GM12878 (cell line): ENCODE data around the gene PHF2.

ENCODE experiments used
- CTCF ChIP-seq, 3 experiments: IDR thresholded peaks in 2 of 3; conservative IDR thresholded peaks in 1 of 3; 2 replicates each; pipeline ENCODE4 v1.5.1; 2011; ENCODE audit warnings: low read depth in 3 of 3, low read length in 3 of 3, mild to moderate bottlenecking in 3 of 3, control low read depth in 2 of 3, moderate library complexity in 2 of 3, inconsistent platforms in 1 of 3, mixed read lengths in 1 of 3; ENCODE audit not compliant: control insufficient read depth in 2 of 3, insufficient read depth in 1 of 3; ENCODE audit errors: extremely low read depth in 1 of 3
- EP300 ChIP-seq, 2 experiments: fragments of 150-350 bp in 1 of 2; IDR thresholded peaks; 2 replicates each; pipeline ENCODE4 v1.6.1; 2011 to 2012; ENCODE audit warnings: low read depth in 2 of 2, low read length in 2 of 2, borderline replicate concordance in 1 of 2, improper control_type of control experiment in 1 of 2, inconsistent platforms in 1 of 2; ENCODE audit not compliant: control insufficient read depth in 1 of 2
- KDM1A ChIP-seq: fragments of 200-600 bp; sonication (generic); IDR thresholded peaks from 2 replicates; pipeline ENCODE4 v1.6.1; 2016; ENCODE audit warnings: borderline replicate concordance
- POLR2AphosphoS5 ChIP-seq: IDR thresholded peaks from 2 replicates; pipeline ENCODE4 v1.6.1; 2011; ENCODE audit warnings: mild to moderate bottlenecking, low read length, inconsistent platforms
- RFX5 ChIP-seq: IDR thresholded peaks from 2 replicates; pipeline ENCODE4 v1.6.1; 2011; ENCODE audit warnings: low read depth, low read length, improper control_type of control experiment
- TCF12 ChIP-seq: IDR thresholded peaks from 2 replicates; pipeline ENCODE4 v1.6.1; 2011; ENCODE audit warnings: low read depth, mild to moderate bottlenecking, low read length

- TF ChIP-seq TCF12 (no peak), CTCF (IDR thresholded peaks at IDR 0.05 in 2 of 3, conservative IDR thresholded peaks at IDR 0.05 in 1 of 3; ENCODE audit: control insufficient read depth in 2 of 3, extremely low read depth in 1 of 3, insufficient read depth in 1 of 3, low read depth in 3 of 3, low read length in 3 of 3) (no peak), POLR2AphosphoS5 (no peak), EP300 (IDR thresholded peaks at IDR 0.05; ENCODE audit: borderline replicate concordance in 1 of 2, control insufficient read depth in 1 of 2, low read depth in 2 of 2, low read length in 2 of 2) (no peak), KDM1A (no peak), RFX5 (no peak)
These were observed 53.5 kb downstream of the PHF2 start for GRCh38 chr9:93629920-93630319.
